ENCODE measurements around the gene BRCA2.
A peak's percentile ranks its signal among the peaks of the same experiment; 100 is the strongest.

The BRCA2 gene, protein sequence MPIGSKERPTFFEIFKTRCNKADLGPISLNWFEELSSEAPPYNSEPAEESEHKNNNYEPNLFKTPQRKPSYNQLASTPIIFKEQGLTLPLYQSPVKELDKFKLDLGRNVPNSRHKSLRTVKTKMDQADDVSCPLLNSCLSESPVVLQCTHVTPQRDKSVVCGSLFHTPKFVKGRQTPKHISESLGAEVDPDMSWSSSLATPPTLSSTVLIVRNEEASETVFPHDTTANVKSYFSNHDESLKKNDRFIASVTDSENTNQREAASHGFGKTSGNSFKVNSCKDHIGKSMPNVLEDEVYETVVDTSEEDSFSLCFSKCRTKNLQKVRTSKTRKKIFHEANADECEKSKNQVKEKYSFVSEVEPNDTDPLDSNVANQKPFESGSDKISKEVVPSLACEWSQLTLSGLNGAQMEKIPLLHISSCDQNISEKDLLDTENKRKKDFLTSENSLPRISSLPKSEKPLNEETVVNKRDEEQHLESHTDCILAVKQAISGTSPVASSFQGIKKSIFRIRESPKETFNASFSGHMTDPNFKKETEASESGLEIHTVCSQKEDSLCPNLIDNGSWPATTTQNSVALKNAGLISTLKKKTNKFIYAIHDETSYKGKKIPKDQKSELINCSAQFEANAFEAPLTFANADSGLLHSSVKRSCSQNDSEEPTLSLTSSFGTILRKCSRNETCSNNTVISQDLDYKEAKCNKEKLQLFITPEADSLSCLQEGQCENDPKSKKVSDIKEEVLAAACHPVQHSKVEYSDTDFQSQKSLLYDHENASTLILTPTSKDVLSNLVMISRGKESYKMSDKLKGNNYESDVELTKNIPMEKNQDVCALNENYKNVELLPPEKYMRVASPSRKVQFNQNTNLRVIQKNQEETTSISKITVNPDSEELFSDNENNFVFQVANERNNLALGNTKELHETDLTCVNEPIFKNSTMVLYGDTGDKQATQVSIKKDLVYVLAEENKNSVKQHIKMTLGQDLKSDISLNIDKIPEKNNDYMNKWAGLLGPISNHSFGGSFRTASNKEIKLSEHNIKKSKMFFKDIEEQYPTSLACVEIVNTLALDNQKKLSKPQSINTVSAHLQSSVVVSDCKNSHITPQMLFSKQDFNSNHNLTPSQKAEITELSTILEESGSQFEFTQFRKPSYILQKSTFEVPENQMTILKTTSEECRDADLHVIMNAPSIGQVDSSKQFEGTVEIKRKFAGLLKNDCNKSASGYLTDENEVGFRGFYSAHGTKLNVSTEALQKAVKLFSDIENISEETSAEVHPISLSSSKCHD (N-terminal part only)

GRCh38 chr13:32315238-32316027 is at the start of gene BRCA2, which contains the start of gene ZAR1L:
Gene BRCA2, plus strand, starts transcription at chr13:32315508. Its CDS starts 953 bp downstream, at chr13:32316461.
Gene ZAR1L, minus strand, starts transcription at chr13:32315363. Its CDS starts 3,438 bp downstream, at chr13:32311925.
- peak; percentile 99 for DNase-seq

- no peak for DNase-seq
These were observed 49.6 kb upstream of the BRCA2 start for GRCh38 chr13:32265726-32266125.

- DNase-seq: no peak
These were observed 49.2 kb upstream of the BRCA2 start for GRCh38 chr13:32266130-32266529.

DNA sequence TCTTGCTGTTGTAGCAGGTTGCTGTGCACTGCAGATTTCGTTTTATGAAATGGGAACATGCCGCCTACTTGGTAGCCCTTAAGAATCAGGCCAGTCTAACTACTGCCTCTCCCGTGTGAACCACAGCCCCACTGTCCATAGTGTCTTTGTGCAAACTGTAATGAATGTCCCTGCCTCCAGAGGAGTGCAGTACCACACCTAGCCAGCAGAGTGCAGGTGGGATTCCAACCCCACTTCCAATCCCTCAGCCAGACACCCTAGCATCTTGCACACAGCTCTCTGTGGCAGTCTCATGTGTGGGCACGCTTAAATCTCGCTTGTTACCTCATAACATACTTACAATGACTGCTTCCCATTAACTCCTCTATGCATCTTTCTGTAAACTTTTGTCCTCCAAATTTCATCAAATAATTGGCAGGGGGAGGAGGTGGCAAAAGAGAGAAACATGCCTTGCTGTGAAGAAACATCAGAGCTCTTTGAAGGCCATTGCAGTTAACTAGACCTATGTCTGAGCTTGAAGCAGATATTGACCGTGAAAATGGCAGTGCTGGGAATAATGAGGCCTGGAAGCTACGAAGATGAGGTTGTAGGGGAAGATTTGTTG is 47.4 kb upstream of the BRCA2 start:
- DNase-seq: no peak

DNA sequence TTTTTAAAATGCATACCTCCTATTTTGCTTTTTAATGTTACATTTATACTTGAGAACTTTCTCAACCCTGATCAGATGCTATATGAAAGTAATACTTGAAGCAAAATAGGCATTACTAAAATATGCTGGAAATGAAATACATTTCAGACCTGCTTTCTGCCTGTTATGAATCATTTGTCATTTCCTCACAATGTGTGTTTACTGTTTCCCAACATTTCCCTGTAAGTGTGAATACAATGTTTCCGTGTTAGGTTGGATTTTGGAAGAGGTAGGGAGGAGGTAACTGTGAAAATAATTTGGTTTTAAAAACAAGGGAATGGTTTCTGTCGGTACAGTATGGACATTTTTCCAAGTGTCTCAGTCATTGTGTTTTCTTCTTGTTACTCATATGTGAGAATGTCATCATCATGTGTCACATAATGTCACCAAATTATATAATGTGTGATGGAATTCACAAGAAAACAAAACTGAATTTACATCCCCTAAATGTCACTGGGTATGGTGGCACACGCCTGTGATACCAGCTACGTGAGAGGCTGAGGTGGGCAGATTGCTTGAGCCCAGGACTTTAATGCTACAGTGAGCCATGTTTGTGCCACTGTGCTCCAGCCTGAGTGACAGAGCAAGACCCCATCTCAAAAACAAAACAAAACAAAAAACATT is 43.2 kb upstream of the BRCA2 start:
- DNase-seq: no peak

GRCh38 chr13:32277839-32278238 is 37.5 kb upstream of the BRCA2 start:
- DNase-seq: no peak

DNA sequence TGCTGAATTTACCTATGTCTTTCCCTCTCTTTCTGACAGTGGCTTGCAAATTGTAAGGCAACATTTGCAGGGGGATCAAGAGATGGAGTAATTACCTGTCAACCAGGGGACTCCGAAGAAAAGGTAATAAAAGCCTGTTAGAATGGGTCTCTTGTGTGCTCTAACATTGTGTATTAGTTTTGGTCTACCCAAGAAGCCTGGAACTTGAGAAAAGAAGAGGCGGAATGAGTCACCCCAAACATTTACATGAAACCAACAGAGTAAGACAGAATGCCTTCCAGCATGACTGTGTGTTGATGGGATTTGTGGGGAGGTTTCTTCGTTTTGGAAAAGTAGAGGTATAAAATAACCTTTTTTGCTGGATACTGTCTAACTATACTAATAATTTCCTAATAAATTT is 36.9 kb upstream of the BRCA2 start:
- DNase-seq: no peak

- no peak for DNase-seq
These were observed 34.2 kb upstream of the BRCA2 start for GRCh38 chr13:32281096-32281495.

DNA sequence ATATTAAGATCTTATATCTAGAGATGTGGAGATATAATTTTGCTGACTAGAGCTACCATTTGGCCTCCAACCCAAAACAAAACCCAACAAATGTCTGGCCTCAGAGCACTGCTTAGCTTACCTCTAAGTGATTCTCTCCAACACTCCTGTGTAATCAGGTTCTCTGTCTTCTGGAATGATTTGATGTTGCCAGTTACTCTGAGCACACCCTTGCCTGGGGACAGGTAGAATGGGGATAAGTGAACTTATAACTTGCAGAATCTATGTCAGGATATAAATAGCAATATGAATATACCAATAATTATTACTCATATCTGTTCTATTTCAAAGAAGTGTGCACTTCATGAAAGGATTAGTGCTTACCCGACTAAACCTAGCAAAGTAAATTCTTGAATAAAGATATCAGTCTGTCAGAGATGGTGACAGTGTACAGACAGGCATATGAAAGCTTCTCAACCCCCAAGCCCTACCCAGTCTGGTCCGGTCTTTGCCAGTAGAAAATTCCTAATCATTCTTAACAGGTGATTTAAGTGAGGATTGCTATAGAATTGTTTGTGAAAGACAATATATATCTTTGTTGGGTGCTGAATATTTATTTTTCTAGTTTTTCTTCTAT is 33.1 kb upstream of the BRCA2 start:
- DNase-seq: no peak

- DNase-seq: no peak
These were observed 30.2 kb upstream of the BRCA2 start for GRCh38 chr13:32284927-32285632.

DNA sequence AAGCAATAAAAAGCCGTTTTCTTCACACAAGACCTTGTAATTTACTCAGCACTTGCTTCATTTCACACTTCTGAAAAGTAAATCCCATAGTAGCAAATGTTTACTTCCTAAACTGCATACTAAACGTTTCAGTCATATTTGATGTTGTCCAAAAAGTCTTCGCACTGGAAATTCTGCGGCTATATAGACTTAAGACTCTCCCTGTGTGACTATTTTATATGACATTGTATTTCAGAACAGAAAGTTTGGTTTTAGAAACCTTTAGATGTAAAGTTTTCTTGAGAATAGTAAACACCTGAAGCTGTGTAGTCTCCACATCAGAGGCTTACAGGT is 29.7 kb upstream of the BRCA2 start:
- no peak for DNase-seq

- DNase-seq: no peak
These were observed 18.1 kb upstream of the BRCA2 start for GRCh38 chr13:32297206-32297605.

DNA sequence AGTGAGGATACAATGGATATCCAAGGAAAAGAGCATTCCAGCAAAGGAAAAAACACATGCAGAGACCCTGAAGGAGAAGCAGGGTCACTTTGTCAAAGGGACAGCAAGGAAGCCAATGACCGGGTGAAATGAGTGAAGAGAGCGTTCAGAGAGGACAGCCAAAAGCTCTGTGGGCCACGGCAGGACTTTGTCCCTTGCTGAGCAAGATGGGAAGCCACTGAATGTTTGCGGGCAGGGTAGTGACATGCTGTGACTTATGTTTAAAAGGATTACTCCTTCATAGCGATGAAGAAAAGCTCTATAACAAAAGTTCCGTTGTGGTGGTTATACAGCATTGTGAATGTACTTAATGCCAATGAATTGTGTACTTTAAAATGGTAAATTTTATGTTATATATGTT is 16.6 kb upstream of the BRCA2 start:
- DNase-seq: no peak

DNA sequence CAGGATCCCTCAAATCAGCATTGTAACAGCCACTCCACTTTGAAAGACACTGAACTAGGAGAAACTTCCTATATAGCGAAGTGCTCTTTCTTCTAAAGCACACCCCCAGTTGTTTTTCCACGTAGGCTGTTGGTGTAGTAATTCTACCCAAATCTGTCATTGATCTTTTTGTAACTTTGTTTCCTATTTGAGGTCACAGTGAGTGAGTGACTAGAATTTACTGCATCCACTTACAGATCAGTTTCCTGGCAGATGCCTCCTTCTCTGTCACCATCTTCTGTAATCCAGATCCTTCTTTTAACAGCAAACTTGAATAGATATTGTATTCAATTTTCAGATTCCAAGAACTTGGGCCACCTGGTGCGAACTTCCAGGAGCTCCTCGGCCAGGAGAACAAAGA is 15.4 kb upstream of the BRCA2 start:
- no peak for DNase-seq

DNA sequence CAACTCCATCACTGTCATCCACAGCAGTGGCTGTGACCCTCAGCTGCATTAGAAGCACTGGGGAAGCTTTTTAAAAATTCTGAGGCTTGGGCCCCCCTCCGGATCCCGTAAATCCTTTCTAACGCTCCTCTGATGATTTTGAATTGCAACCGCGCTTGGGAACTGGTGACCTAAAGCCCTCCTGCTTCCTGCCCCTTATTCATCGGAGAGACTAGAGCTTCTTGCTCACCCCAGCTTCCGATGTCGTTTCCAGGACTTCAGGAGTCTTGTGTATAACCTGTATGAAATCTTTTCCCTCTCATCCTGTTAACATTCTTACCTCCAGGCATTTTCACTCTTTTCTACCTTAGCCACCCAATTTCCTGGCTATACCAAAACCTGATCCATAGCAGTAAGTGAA is 14.9 kb upstream of the BRCA2 start:
- no peak for DNase-seq

GRCh38 chr13:32300920-32301319 is 14.4 kb upstream of the BRCA2 start:
- DNase-seq: no peak

- DNase-seq: no peak
These were observed 12.8 kb upstream of the BRCA2 start for GRCh38 chr13:32302461-32302860.

- no peak for DNase-seq
These were observed 9.7 kb upstream of the BRCA2 start for GRCh38 chr13:32305646-32306045.

- peak; percentile 73 for DNase-seq
These were observed 5.8 kb upstream of the BRCA2 start for GRCh38 chr13:32309312-32310133.
